CD14-positive monocyte (primary cell): ENCODE results near the gene RARB. TPM values are rescaled to one million over a fixed set of nuclear protein-coding genes. Genes with fewer than 3 reads are reported as not detected.

Experiments
- DNase-seq, 3 donors: peaks; one replicate each; pipeline ENCODE4 v3.0.0-alpha.2; 2011 to 2022
- H2AFZ ChIP-seq: 2 replicates; pipeline ENCODE4 v1.6.0; 2012; ENCODE audit warnings: mild to moderate bottlenecking, low read depth, low read length, inconsistent platforms; ENCODE audit not compliant: insufficient read depth, poor library complexity, severe bottlenecking
- H3K27ac ChIP-seq, 2 donors: 1 replicate in 1 of 2; 2 replicates in 1 of 2; pipeline ENCODE4 v1.5.1; 2012 to 2013; ENCODE audit warnings: low read length in 2 of 2, control low read depth in 1 of 2, inconsistent platforms in 1 of 2, low read depth in 1 of 2, mild to moderate bottlenecking in 1 of 2
- H3K27me3 ChIP-seq, 2 donors: one replicate each; pipeline versions ENCODE4 v1.6.0 to v1.6.1; 2011 to 2013; ENCODE audit warnings: low read length in 2 of 2; ENCODE audit not compliant: control insufficient read depth in 2 of 2, insufficient read depth in 2 of 2
- H3K36me3 ChIP-seq, 2 donors: replicated peaks in 1 of 2; 1 replicate in 1 of 2; 2 replicates in 1 of 2; pipeline versions ENCODE4 v1.5.1 to v1.6.1; 2012 to 2013; ENCODE audit warnings: low read length in 2 of 2, control low read depth in 1 of 2, inconsistent platforms in 1 of 2, mild to moderate bottlenecking in 1 of 2; ENCODE audit not compliant: insufficient read depth in 2 of 2, control insufficient read depth in 1 of 2
- H3K4me1 ChIP-seq, 2 donors: 1 replicate in 1 of 2; 2 replicates in 1 of 2; pipeline versions ENCODE4 v1.5.1 to v1.6.1; 2012 to 2013; ENCODE audit warnings: low read length in 2 of 2, control low read depth in 1 of 2, inconsistent platforms in 1 of 2, mild to moderate bottlenecking in 1 of 2, moderate library complexity in 1 of 2; ENCODE audit not compliant: insufficient read depth in 2 of 2, control insufficient read depth in 1 of 2
- H3K4me2 ChIP-seq: replicated peaks from 2 replicates; pipeline ENCODE3; 2012; ENCODE audit warnings: low read length, moderate library complexity, mild to moderate bottlenecking; ENCODE audit not compliant: poor library complexity, severe bottlenecking; ENCODE audit errors: extremely low read depth
- H3K4me3 ChIP-seq, 3 experiments: fragments of 200-600 bp in 1 of 3; sonication (generic) in 1 of 3; replicated peaks in 1 of 3; 1 replicate in 2 of 3; 2 replicates in 1 of 3; pipeline ENCODE4 v1.5.1; 2011 to 2013; ENCODE audit warnings: low read length in 3 of 3, mild to moderate bottlenecking in 3 of 3, control low read depth in 2 of 3, low read depth in 2 of 3, inconsistent platforms in 1 of 3, moderate library complexity in 1 of 3
- H3K79me2 ChIP-seq: 2 replicates; pipeline ENCODE4 v1.6.0; 2012; ENCODE audit warnings: mild to moderate bottlenecking, control low read depth, inconsistent platforms, low read length, moderate library complexity; ENCODE audit not compliant: insufficient read depth
- H3K9ac ChIP-seq: 2 replicates; pipeline ENCODE4 v1.6.0; 2017; ENCODE audit warnings: low read length, mild to moderate bottlenecking; ENCODE audit not compliant: insufficient read depth, poor library complexity, severe bottlenecking
- H3K9me3 ChIP-seq, 2 donors: replicated peaks in 1 of 2; 1 replicate in 1 of 2; 2 replicates in 1 of 2; pipeline versions ENCODE4 v1.5.1 to v1.6.1; 2012 to 2013; ENCODE audit warnings: low read length in 2 of 2, control low read depth in 1 of 2; ENCODE audit not compliant: control insufficient read depth in 1 of 2, insufficient read depth in 1 of 2
- H4K20me1 ChIP-seq: 2 replicates; pipeline ENCODE4 v1.6.0; 2012; ENCODE audit warnings: mild to moderate bottlenecking, low read length, control low read depth, moderate library complexity; ENCODE audit not compliant: insufficient read depth
- H3K27ac Mint-ChIP-seq, 7 donors: one replicate each; pipeline ENCODE4 v1.8.0; 2020; ENCODE audit warnings: mild to moderate bottlenecking in 7 of 7, mixed read lengths in 7 of 7, moderate library complexity in 6 of 7, inconsistent platforms in 2 of 7
- H3K27me3 Mint-ChIP-seq, 3 donors: one replicate each; pipeline ENCODE4 v1.8.0; 2021 to 2022; ENCODE audit warnings: low read depth in 3 of 3, mild to moderate bottlenecking in 3 of 3, mixed read lengths in 3 of 3, moderate library complexity in 3 of 3, inconsistent platforms in 1 of 3
- H3K36me3 Mint-ChIP-seq, 2 donors: one replicate each; pipeline ENCODE4 v1.8.0; 2020; ENCODE audit warnings: mixed read lengths in 2 of 2, inconsistent platforms in 1 of 2, mild to moderate bottlenecking in 1 of 2
- H3K4me1 Mint-ChIP-seq: one replicate; pipeline ENCODE4 v1.8.0; 2020; ENCODE audit warnings: mild to moderate bottlenecking, mixed read lengths
- H3K4me3 Mint-ChIP-seq, 2 donors: one replicate each; pipeline ENCODE4 v1.8.0; 2020; ENCODE audit warnings: mild to moderate bottlenecking in 2 of 2, mixed read lengths in 2 of 2, moderate library complexity in 1 of 2
- H3K9me3 Mint-ChIP-seq, 7 donors: one replicate each; pipeline ENCODE4 v1.8.0; 2020 to 2022; ENCODE audit warnings: mixed read lengths in 7 of 7, mild to moderate bottlenecking in 6 of 7, moderate library complexity in 6 of 7, inconsistent platforms in 2 of 7
- WGBS: methylation state at CpG from one replicate; pipeline ENCODE4 v1.1.5; 2013; ENCODE audit warnings: missing lambda C conversion rate; ENCODE audit not compliant: insufficient coverage; 5-methylcytosine and 5-hydroxymethylcytosine counted together
- intact Hi-C, 2 donors: fragments of 100-400 bp; cut with micrococcal nuclease; formaldehyde crosslinking; loops; one replicate each; pipeline versions ENCODE4 v1.15.0 to v1.15.1; 2023
- polyA plus RNA-seq, 3 donors: library from polyadenylated mRNA; depleted of rRNA in 1 of 3; unstranded in 2 of 3; stranded (reverse) in 1 of 3; fragments of 300-500 nt in 2 of 3; fragments of >200 nt in 1 of 3; fragmentation: Illumina TruSeq in 2 of 3; gene quantifications; 1 replicate in 2 of 3; 2 replicates in 1 of 3; pipeline ENCODE4 v1.2.3, GENCODE V29; 2012 to 2021
- TF ChIP-seq, protein P1 (sequence below): fragments of 200-600 bp; IDR thresholded peaks from one replicate; pipeline ENCODE4 v1.8.0; 2022; ENCODE audit warnings: antibody characterized with exemption, mild to moderate bottlenecking

RARB gene
- polyA plus RNA-seq, 3 donors = not detected

DNA sequence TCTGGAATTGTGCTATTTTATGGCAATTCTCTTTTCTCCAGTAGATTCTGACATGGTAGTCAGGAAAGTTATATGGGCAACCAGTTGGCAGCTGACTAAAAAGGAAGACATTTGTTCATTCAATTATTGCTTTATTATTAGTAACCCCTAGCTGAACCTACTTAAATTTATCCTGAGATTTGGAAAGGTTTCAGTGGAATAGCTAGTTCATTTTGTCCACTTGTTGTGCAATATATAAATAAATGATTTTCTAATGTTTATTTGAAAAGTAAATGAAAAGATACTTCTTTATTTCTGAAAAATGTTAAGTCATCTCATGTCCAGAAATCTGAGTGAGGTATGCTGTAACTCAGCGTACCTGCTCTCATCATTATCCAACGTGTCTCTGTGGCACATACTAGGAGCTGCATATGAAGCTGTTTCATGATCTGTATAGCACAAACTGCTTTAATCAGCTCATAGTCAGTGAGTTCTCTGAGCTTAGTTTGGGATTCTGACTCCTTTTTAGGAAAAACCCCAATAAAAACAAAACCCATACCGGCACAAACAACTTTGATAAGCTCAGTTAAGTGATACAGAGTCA lies 35.9 kb downstream of the RARB start:
- WGBS = no CpG with 5 or more reads among the region's 3 CpGs
- Mint-ChIP-seq H3K27ac (no peak overlapping the region), H3K9me3 (peaks cover 0 to 2% (median 0%) of the 10 kb centered on the region in 7 donors), H3K4me3 (no peak overlapping the region), H3K36me3 (no peaks in the 10 kb centered on the region), H3K27me3 (no peaks in the 10 kb centered on the region), H3K4me1 (peaks cover 8% of the 10 kb centered on the region)
- intact Hi-C loops = no loop called here
- no peak overlapping the region for H3K27ac ChIP-seq
- no peaks in the 10 kb centered on the region for H4K20me1 ChIP-seq
- no peaks in the 10 kb centered on the region for H3K79me2 ChIP-seq
- H2AFZ ChIP-seq = no peak overlapping the region
- H3K36me3 ChIP-seq = no peaks in the 10 kb centered on the region
- no peak overlapping the region for H3K4me2 ChIP-seq
- TF ChIP-seq, protein P1, sequence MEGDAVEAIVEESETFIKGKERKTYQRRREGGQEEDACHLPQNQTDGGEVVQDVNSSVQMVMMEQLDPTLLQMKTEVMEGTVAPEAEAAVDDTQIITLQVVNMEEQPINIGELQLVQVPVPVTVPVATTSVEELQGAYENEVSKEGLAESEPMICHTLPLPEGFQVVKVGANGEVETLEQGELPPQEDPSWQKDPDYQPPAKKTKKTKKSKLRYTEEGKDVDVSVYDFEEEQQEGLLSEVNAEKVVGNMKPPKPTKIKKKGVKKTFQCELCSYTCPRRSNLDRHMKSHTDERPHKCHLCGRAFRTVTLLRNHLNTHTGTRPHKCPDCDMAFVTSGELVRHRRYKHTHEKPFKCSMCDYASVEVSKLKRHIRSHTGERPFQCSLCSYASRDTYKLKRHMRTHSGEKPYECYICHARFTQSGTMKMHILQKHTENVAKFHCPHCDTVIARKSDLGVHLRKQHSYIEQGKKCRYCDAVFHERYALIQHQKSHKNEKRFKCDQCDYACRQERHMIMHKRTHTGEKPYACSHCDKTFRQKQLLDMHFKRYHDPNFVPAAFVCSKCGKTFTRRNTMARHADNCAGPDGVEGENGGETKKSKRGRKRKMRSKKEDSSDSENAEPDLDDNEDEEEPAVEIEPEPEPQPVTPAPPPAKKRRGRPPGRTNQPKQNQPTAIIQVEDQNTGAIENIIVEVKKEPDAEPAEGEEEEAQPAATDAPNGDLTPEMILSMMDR = no peak
- peaks cover 5 to 8% of the 10 kb centered on the region in 2 donors for H3K4me1 ChIP-seq
- H3K9ac ChIP-seq = no peak overlapping the region
- no peak for DNase-seq
- H3K4me3 ChIP-seq = no peak overlapping the region
- no peaks in the 10 kb centered on the region for H3K9me3 ChIP-seq
- no peaks in the 10 kb centered on the region for H3K27me3 ChIP-seq

DNA sequence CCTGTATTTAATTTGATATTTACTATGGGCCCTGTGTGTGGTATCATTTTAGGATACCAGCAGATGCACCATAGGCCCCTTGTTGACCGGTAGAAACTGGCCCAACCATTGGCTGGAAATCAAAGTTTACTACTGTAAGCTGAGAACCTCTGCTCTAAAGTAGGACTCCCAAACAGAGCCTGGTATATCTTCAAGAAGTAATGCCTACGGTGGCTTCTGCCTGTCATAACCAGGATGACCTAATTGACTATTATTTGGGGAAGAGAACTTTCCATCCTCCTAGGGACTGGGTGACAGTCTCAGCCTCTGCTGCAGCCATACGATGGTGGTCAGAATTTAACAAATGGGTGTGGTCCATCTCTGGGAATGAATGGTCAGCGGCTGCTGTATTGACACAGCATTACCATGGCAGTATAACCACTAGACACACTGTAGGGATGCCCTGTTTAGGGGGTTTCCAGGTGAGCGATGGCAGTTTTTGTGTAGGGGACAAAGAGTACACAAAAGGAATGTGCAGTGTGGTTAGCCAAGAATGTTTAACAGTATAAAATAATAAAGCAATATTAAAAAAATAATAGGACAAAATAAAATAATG lies 37.3 kb downstream of the RARB start:
- Histone ChIP-seq H4K20me1 (no peaks in the 10 kb centered on the region), H2AFZ (no peak overlapping the region), H3K4me2 (no peak overlapping the region), H3K79me2 (no peaks in the 10 kb centered on the region), H3K36me3 (no peaks in the 10 kb centered on the region), H3K9ac (no peak overlapping the region), H3K9me3 (no peaks in the 10 kb centered on the region), H3K27ac (no peak overlapping the region), H3K4me1 (peaks cover 5 to 8% of the 10 kb centered on the region in 2 donors), H3K27me3 (no peaks in the 10 kb centered on the region), H3K4me3 (no peak overlapping the region)
- 100% methylated on average over 3 of the region's 5 CpGs for WGBS
- Mint-ChIP-seq H3K27ac (no peak overlapping the region), H3K4me1 (peaks cover 10% of the 10 kb centered on the region), H3K4me3 (no peak overlapping the region), H3K36me3 (no peaks in the 10 kb centered on the region), H3K27me3 (peaks cover 0 to 2% (median 0%) of the 10 kb centered on the region in 3 donors), H3K9me3 (peaks cover 0 to 2% (median 0%) of the 10 kb centered on the region in 7 donors)
- intact Hi-C loops = no loop called here
- DNase-seq = no peak
- TF ChIP-seq, protein P1 = no peak
